Sigmoid colon (tissue), 4 donors: Measurements from ENCODE around the gene PRG3.

Experiments
- CTCF ChIP-seq, 4 experiments: fragments of 450-650 bp in 3 of 4; fragments of 200-600 bp in 1 of 4; IDR thresholded peaks; one replicate each; pipeline ENCODE4 v1.5.1; 2016 to 2019; ENCODE audit warnings: antibody characterized with exemption in 4 of 4, mild to moderate bottlenecking in 3 of 4, moderate library complexity in 2 of 4
- POLR2A ChIP-seq, 2 donors: fragments of 450-650 bp; IDR thresholded peaks; one replicate each; pipeline ENCODE4 v1.6.1; 2016; ENCODE audit warnings: antibody characterized with exemption in 2 of 2, mild to moderate bottlenecking in 2 of 2, moderate library complexity in 2 of 2
- POLR2AphosphoS5 ChIP-seq, 4 donors: sonication (generic); formaldehyde crosslinking; IDR thresholded peaks; one replicate each; pipeline ENCODE4 v1.6.1; 2017; ENCODE audit warnings: antibody characterized with exemption in 4 of 4

DNA sequence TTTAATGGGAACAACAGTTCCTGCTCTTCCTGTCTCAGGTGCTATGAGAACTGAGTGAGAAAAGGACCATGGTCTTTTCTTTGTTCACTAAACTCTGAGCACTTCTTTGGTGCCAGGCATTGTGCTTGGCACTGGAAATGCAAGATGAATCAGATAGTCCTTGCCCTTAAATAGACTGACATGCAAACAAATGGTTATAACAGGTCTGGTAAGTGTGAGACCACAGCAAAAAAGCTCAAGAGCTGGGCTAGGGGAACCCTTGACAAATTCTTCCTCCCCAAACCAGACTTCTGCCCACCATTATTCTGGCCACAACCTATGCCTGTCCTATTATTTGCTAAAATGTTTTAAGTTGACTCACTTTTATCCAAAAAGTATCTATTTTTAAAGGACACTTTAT is 40.9 kb upstream of the PRG3 start:
- no peak for TF ChIP-seq POLR2AphosphoS5 (IDR thresholded peaks at IDR 0.05)
- no peak for TF ChIP-seq CTCF (IDR thresholded peaks at IDR 0.05)
- TF ChIP-seq POLR2A (IDR thresholded peaks at IDR 0.05): no peak
